NAMALWA (cell line): ENCODE measurements around the gene PDGFA.

ENCODE experiments used
- DNase-seq: peaks from one replicate; pipeline ENCODE4 v3.0.0-alpha.2; 2015; ENCODE audit warnings: low spot score

The PDGFA gene

GRCh38 chr7:519484-520390 is at the start of gene PDGFA:
Gene PDGFA, minus strand, starts transcription at chr7:519846. Its CDS starts 845 bp downstream, at chr7:519001.
- DNase-seq, result no peak

GRCh38 chr7:568031-568951 is 48.6 kb upstream of the PDGFA start:
- no peak for DNase-seq

GRCh38 chr7:567305-567883 is 47.7 kb upstream of the PDGFA start:
- no peak for DNase-seq

GRCh38 chr7:566100-566499 is 46.5 kb upstream of the PDGFA start:
- DNase-seq, result no peak

- no peak for DNase-seq
Measured at GRCh38 chr7:564176-564865, 44.7 kb upstream of the PDGFA start.

GRCh38 chr7:563629-564170 is 44.1 kb upstream of the PDGFA start:
- no peak for DNase-seq

- DNase-seq, result no peak
Measured at GRCh38 chr7:562789-563628, 43.4 kb upstream of the PDGFA start.

GRCh38 chr7:562374-562675 is 42.7 kb upstream of the PDGFA start:
- no peak for DNase-seq

GRCh38 chr7:561631-562373 is 42.2 kb upstream of the PDGFA start:
- DNase-seq, result no peak

- DNase-seq, result no peak
Measured at GRCh38 chr7:560966-561630, 41.5 kb upstream of the PDGFA start.

- DNase-seq, result no peak
Measured at GRCh38 chr7:559396-559705, 39.7 kb upstream of the PDGFA start.

- DNase-seq, result no peak
Measured at GRCh38 chr7:557558-557881, 37.9 kb upstream of the PDGFA start.

- no peak for DNase-seq
Measured at GRCh38 chr7:556837-557557, 37.4 kb upstream of the PDGFA start.

- no peak for DNase-seq
Measured at GRCh38 chr7:556291-556826, 36.7 kb upstream of the PDGFA start.

GRCh38 chr7:555551-556160 is 36.0 kb upstream of the PDGFA start:
- DNase-seq, result no peak

- no peak for DNase-seq
Measured at GRCh38 chr7:553636-554111, 34.0 kb upstream of the PDGFA start.

- no peak for DNase-seq
Measured at GRCh38 chr7:552868-553635, 33.4 kb upstream of the PDGFA start.
